ENCODE measurements around the gene INPP5F.
"Not testable (repeated sequence)": the region's sequence is repeated elsewhere in the genome, so short reads cannot be mapped to it uniquely, and the experiment has no call there.

INPP5F gene

GRCh38 chr10:119824299-119824698, 98.4 kb downstream of the INPP5F start:
- no peak for DNase-seq

GRCh38 chr10:119826771-119827170, 100.9 kb downstream of the INPP5F start:
- DNase-seq = no peak

GRCh38 chr10:119827430-119827829, 101.6 kb downstream of the INPP5F start:
- DNase-seq = no peak

- no peak for DNase-seq
Observed at GRCh38 chr10:119829429-119829828, 103.6 kb downstream of the INPP5F start.

GRCh38 chr10:119830851-119831250, 105.0 kb downstream of the INPP5F start:
- DNase-seq = no peak

GRCh38 chr10:119831656-119832055, 105.8 kb downstream of the INPP5F start:
- DNase-seq = no peak

- no peak for DNase-seq
Observed at GRCh38 chr10:119832951-119833350, 107.1 kb downstream of the INPP5F start.

- no peak for DNase-seq
Observed at GRCh38 chr10:119834188-119834587, 108.3 kb downstream of the INPP5F start.

- DNase-seq = no peak
Observed at GRCh38 chr10:119845656-119846055, 119.8 kb downstream of the INPP5F start.

- no peak for DNase-seq
Observed at GRCh38 chr10:119849031-119849789, 123.4 kb downstream of the INPP5F start.

GRCh38 chr10:119849944-119850343, 124.1 kb downstream of the INPP5F start:
- DNase-seq = no peak

GRCh38 chr10:119852277-119852676, 126.4 kb downstream of the INPP5F start:
- no peak for DNase-seq

GRCh38 chr10:119852822-119853221, 127.0 kb downstream of the INPP5F start:
- DNase-seq = no peak

- DNase-seq = no peak
Observed at GRCh38 chr10:119853574-119853973, 127.7 kb downstream of the INPP5F start.

- DNase-seq = no peak
Observed at GRCh38 chr10:119858063-119858462, 132.2 kb downstream of the INPP5F start.

GRCh38 chr10:119859420-119860258, 133.8 kb downstream of the INPP5F start:
- DNase-seq = no peak

- no peak for DNase-seq
Observed at GRCh38 chr10:119860866-119861607, 135.2 kb downstream of the INPP5F start.

GRCh38 chr10:119862524-119862923, 136.7 kb downstream of the INPP5F start:
- DNase-seq = no peak

GRCh38 chr10:119863951-119864565, 138.2 kb downstream of the INPP5F start:
- no peak for DNase-seq

- DNase-seq = no peak
Observed at GRCh38 chr10:119865699-119866240, 139.9 kb downstream of the INPP5F start.

- DNase-seq = no peak
Observed at GRCh38 chr10:119867317-119867716, 141.5 kb downstream of the INPP5F start.

GRCh38 chr10:119869398-119869797, 143.5 kb downstream of the INPP5F start:
- DNase-seq = not testable (repeated sequence)
